Suprapubic skin (tissue), 4 donors: ENCODE measurements around the gene ARHGEF28.

Experiments
- CTCF ChIP-seq, 2 donors: fragments of 200-600 bp in 1 of 2; fragments of 450-650 bp in 1 of 2; sonication (generic) in 1 of 2; IDR thresholded peaks; one replicate each; pipeline ENCODE4 v1.5.1; 2016 to 2019; ENCODE audit warnings: antibody characterized with exemption in 2 of 2, mild to moderate bottlenecking in 1 of 2, moderate library complexity in 1 of 2
- EP300 ChIP-seq: sonication (generic); formaldehyde crosslinking; IDR thresholded peaks from one replicate; pipeline ENCODE4 v1.6.1; 2017; ENCODE audit warnings: antibody characterized with exemption
- POLR2A ChIP-seq, 2 donors: fragments of 450-650 bp; IDR thresholded peaks; one replicate each; pipeline ENCODE4 v1.6.1; 2017; ENCODE audit warnings: antibody characterized with exemption in 2 of 2, mild to moderate bottlenecking in 2 of 2, moderate library complexity in 2 of 2
- POLR2AphosphoS5 ChIP-seq, 3 donors: sonication (generic); formaldehyde crosslinking; IDR thresholded peaks; one replicate each; pipeline ENCODE4 v1.6.1; 2017; ENCODE audit warnings: antibody characterized with exemption in 3 of 3

- TF ChIP-seq POLR2A (IDR thresholded peaks at IDR 0.05) = no peak
- TF ChIP-seq CTCF (IDR thresholded peaks at IDR 0.05) = no peak
- no peak for TF ChIP-seq POLR2AphosphoS5 (IDR thresholded peaks at IDR 0.05)
- no peak for TF ChIP-seq EP300
Measured at GRCh38 chr5:73901043-73901442, 275.0 kb downstream of the ARHGEF28 start.
